ENCODE measurements around the gene CASP1.

CASP1 gene

DNA sequence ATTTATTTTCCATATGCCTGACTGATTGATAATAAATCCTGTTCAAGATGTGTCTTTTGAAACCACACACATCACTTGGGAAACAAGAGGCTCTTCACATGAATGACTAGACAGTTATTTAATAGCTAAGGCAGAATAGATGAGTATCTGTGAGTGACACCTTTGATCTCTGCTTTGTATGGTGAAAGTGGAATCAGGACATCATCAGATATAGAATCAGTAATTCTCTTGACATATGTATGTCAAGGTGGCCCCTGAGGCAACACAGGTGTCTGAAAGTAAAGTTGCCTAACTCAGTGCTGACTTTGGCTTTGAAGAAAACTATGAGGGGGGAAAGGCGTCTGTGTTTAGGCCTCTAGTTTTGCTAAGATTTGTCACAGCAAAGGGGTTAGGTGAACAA is 55.1 kb downstream of the CASP1 start:
- no peak for DNase-seq

All from activated CD8-positive, alpha-beta memory T cell treated with anti-CD3 and anti-CD28 coated beads for 24 hours (primary cell).